ENCODE measurements around the gene MAP3K5. TPM values are rescaled to one million over a fixed set of nuclear protein-coding genes. Genes with fewer than 3 reads are reported as not detected.

The MAP3K5 gene
- total and polyA plus RNA-seq, 2 of the 8 experiments (the other 6 are each of a cell fraction or from before 2014, with no cell fraction given): 0.63 to 2.6 TPM

DNA sequence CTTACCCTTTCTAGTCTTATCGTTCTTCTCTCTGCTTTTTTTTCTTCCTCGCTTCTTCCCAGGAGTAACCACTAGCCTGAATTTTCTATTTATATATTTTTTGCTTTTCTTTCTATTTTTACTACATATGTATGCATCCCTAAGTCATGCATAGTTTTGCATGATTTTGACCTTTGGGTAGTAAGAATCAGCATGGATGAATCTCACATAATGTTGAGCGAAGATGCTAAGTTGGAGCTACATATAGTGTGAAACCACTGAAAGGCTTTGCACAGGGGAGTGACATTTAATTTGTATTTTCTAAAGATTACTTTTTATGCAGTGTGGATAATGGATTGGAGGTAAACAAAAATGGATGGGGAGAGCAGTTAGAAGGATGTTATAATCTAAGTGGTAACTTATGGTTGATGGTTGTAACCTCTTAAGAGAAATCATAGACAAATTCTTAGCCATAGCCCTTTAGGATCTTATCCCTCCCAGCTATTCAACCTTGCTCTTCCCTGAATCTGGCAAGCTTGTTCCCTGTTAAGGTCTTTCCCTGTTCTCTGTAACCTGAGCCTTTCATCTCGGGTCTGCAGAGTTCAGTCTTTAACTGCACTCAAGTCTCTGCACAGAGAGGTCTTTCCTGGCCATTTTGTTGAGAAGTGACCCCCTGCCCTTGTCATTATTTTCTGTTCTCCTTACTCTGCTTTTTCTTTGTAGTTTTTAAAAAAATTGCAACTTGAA is 48.2 kb upstream of the MAP3K5 start:
- Histone ChIP-seq H4K5ac (ENCODE audit: insufficient read length, low read depth, low read length) (no peak overlapping the region), H3K79me2 (ENCODE audit: control insufficient read depth in 1 of 2, insufficient read depth in 2 of 2, low read length in 2 of 2) (no peaks in the 10 kb centered on the region), H3K18ac (ENCODE audit: extremely low read depth, low read length) (no peak overlapping the region), H3K14ac (ENCODE audit: insufficient read length) (no peak overlapping the region), H4K20me1 (replicated peaks in 1 of 2; ENCODE audit: control insufficient read depth in 1 of 2, insufficient read depth in 2 of 2, low read length in 2 of 2) (peaks cover 0 to 4% of the 10 kb centered on the region in 2 experiments), H3K23me2 (ENCODE audit: low read depth, low read length) (no peaks in the 10 kb centered on the region; the same call in 1 of the 2 replicates), H2AFZ (ENCODE audit: low read length) (no peak overlapping the region), H2BK120ac (replicated peaks; ENCODE audit: low read depth, low read length) (no peak overlapping the region), H3K23ac (ENCODE audit: insufficient read length) (no peak overlapping the region), H3K27ac (ENCODE audit: low read depth, low read length) (no peak overlapping the region), H4K8ac (ENCODE audit: extremely low read depth, insufficient read depth, low read length) (no peak overlapping the region), H3K9ac (replicated peaks in 1 of 4; ENCODE audit: extremely low read depth in 1 of 4, low read depth in 3 of 4, low read length in 3 of 4) (no peak overlapping the region), H2BK12ac (ENCODE audit: low read depth, low read length) (no peak overlapping the region), H3K4me3 (ENCODE audit: extremely low read depth in 1 of 4, insufficient read depth in 2 of 4, low read depth in 3 of 4, low read length in 4 of 4) (no peak overlapping the region), H3K79me1 (ENCODE audit: low read depth, low read length) (no peaks in the 10 kb centered on the region; the same call in 1 of the 2 replicates), H3K27me3 (replicated peaks in 1 of 4; ENCODE audit: control insufficient read depth in 3 of 4, extremely low read depth in 1 of 4, insufficient read depth in 3 of 4, low read length in 3 of 4) (no peaks in the 10 kb centered on the region), H2BK15ac (ENCODE audit: low read length) (no peak overlapping the region), H3K4me2 (ENCODE audit: insufficient read depth in 1 of 2, low read depth in 2 of 2, low read length in 2 of 2) (no peak overlapping the region), H3K4me1 (replicated peaks in 1 of 4; ENCODE audit: control insufficient read depth in 3 of 4, insufficient read depth in 4 of 4, low read length in 3 of 4) (peaks cover 0 to 3% (median 0%) of the 10 kb centered on the region in 4 experiments; a peak in 2 of 7 replicates), H3K9me3 (ENCODE audit: insufficient read depth in 2 of 2, low read depth in 1 of 2, low read length in 1 of 2) (no peaks in the 10 kb centered on the region), H2BK5ac (ENCODE audit: low read depth, low read length) (no peak overlapping the region), H3K36me3 (ENCODE audit: control insufficient read depth in 2 of 4, insufficient read depth in 4 of 4, low read length in 3 of 4) (no peaks in the 10 kb centered on the region; a peak in 1 of 8 replicates), H4K91ac (replicated peaks; ENCODE audit: insufficient read length, low read length) (no peak overlapping the region), H3K56ac (replicated peaks; ENCODE audit: insufficient read length, low read depth, low read length) (no peak overlapping the region), H2AK5ac (ENCODE audit: low read depth, low read length) (no peak overlapping the region), H3K4ac (replicated peaks; ENCODE audit: insufficient read length, low read depth, low read length) (no peak overlapping the region), H2BK20ac (ENCODE audit: low read length) (no peak overlapping the region)
- TF ChIP-seq ZNF274 (IDR thresholded peaks at IDR 0.05; ENCODE audit: borderline replicate concordance, extremely low read depth, low read length): no peak
- no peak for TF ChIP-seq RXRA (IDR thresholded peaks at IDR 0.05; ENCODE audit: insufficient read depth, low read depth, low read length)
- no peak for TF ChIP-seq GTF2F1 (IDR thresholded peaks at IDR 0.05; ENCODE audit: borderline replicate concordance, low read depth, low read length)
- TF ChIP-seq POU5F1 (IDR thresholded peaks at IDR 0.05; ENCODE audit: low read depth, low read length): no peak
- TF ChIP-seq, protein P1, sequence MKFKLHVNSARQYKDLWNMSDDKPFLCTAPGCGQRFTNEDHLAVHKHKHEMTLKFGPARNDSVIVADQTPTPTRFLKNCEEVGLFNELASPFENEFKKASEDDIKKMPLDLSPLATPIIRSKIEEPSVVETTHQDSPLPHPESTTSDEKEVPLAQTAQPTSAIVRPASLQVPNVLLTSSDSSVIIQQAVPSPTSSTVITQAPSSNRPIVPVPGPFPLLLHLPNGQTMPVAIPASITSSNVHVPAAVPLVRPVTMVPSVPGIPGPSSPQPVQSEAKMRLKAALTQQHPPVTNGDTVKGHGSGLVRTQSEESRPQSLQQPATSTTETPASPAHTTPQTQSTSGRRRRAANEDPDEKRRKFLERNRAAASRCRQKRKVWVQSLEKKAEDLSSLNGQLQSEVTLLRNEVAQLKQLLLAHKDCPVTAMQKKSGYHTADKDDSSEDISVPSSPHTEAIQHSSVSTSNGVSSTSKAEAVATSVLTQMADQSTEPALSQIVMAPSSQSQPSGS (IDR thresholded peaks at IDR 0.05; ENCODE audit: low read length): no peak
- TF ChIP-seq, protein P2, sequence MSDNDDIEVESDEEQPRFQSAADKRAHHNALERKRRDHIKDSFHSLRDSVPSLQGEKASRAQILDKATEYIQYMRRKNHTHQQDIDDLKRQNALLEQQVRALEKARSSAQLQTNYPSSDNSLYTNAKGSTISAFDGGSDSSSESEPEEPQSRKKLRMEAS (IDR thresholded peaks at IDR 0.05): no peak
- no peak for TF ChIP-seq NRF1 (IDR thresholded peaks at IDR 0.05; ENCODE audit: low read depth, low read length)
- ChIA-PET CTCF (ENCODE audit: partially characterized antibody) (interaction anchor here (0.7 to 3.9 kb wide), 5 partner anchors 13 to 196 kb away, joined by 3 to 9 read pairs (median 5); no protein-coding TSS in a partner anchor), POLR2A (ENCODE audit: partially characterized antibody) (interaction anchor here (0.6 kb wide), 1 partner anchor 521 kb away, joined by 3 read pairs; no protein-coding TSS in a partner anchor)
- FAIRE-seq (no peak), DNase-seq (ENCODE audit: low read depth in 1 of 2, low spot score in 2 of 2) (no peak)
- WGBS, 2 experiments (ENCODE audit: extremely low coverage in 1 of 2, insufficient coverage in 1 of 2, insufficient read length in 1 of 2, insufficient replicate concordance in 2 of 2, low coverage in 1 of 2, low lambda C conversion rate in 2 of 2, missing lambda C conversion rate in 1 of 2): 74% methylated on average over 4 of the region's 4 CpGs; no CpG with 5 or more reads in 1 of the 2 experiments

Data from H1 (cell line).